GM06990 (cell line): Measurements from ENCODE around the gene COL27A1.
"Not testable (repeated sequence)": the region's sequence is repeated elsewhere in the genome, so short reads cannot be mapped to it uniquely, and the experiment has no call there.

Source experiments
- DNase-seq: peaks from one replicate; pipeline ENCODE4 v3.0.0-alpha.2; 2011; ENCODE audit not compliant: insufficient read length; ENCODE audit errors: extremely low read depth
- H3K27me3 ChIP-seq: replicated peaks from 2 replicates; pipeline ENCODE4 v1.6.0; 2011; ENCODE audit warnings: low read length; ENCODE audit not compliant: control insufficient read depth, insufficient read depth
- H3K36me3 ChIP-seq: 2 replicates; pipeline ENCODE4 v1.5.1; 2011; ENCODE audit warnings: low read length; ENCODE audit not compliant: control insufficient read depth, insufficient read depth
- H3K4me3 ChIP-seq: replicated peaks from 2 replicates; pipeline ENCODE4 v1.5.1; 2011; ENCODE audit warnings: low read depth, mild to moderate bottlenecking, control low read depth, low read length
- CTCF ChIP-seq: IDR thresholded peaks from 2 replicates; pipeline ENCODE4 v1.5.1; 2011; ENCODE audit warnings: low read length, control low read depth, mild to moderate bottlenecking, inconsistent platforms; ENCODE audit not compliant: insufficient read depth, poor library complexity, severe bottlenecking

COL27A1 gene

GRCh38 chr9:114319147-114319546 is 163.8 kb downstream of the COL27A1 start:
- TF ChIP-seq CTCF, result no peak
- no peak for DNase-seq
- Histone ChIP-seq H3K36me3 (no peaks in the 10 kb centered on the region), H3K4me3 (no peak overlapping the region), H3K27me3 (no peaks in the 10 kb centered on the region; the same call in 1 of the 2 replicates)

DNA sequence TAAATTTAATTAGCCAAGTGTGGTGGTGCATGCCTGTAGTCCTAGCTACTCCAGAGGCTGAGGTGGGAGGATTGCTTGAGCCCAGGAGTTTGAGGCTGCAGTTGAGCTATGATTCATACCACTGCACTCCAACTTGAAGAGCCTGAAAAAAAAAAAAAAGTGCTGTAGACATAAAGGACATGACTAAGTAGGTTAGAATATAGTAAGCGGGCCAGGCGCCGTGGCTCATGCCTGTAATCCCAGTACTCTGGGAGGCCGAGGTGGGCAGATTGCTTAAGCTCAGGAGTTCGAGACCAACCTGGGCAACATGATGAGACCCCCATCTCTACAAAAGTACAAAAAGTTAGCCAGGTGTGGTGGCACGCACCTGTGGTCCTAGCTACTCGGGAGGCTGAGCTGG is 165.4 kb downstream of the COL27A1 start:
- H3K36me3 ChIP-seq, H3K4me3 ChIP-seq, H3K27me3 ChIP-seq, DNase-seq: not testable (repeated sequence)

GRCh38 chr9:114321759-114322158 is 166.4 kb downstream of the COL27A1 start:
- TF ChIP-seq CTCF, result no peak
- no peak overlapping the region for H3K4me3 ChIP-seq
- DNase-seq, result no peak
- H3K27me3 ChIP-seq, result no peaks in the 10 kb centered on the region; the same call in 1 of the 2 replicates
- no peaks in the 10 kb centered on the region for H3K36me3 ChIP-seq

DNA sequence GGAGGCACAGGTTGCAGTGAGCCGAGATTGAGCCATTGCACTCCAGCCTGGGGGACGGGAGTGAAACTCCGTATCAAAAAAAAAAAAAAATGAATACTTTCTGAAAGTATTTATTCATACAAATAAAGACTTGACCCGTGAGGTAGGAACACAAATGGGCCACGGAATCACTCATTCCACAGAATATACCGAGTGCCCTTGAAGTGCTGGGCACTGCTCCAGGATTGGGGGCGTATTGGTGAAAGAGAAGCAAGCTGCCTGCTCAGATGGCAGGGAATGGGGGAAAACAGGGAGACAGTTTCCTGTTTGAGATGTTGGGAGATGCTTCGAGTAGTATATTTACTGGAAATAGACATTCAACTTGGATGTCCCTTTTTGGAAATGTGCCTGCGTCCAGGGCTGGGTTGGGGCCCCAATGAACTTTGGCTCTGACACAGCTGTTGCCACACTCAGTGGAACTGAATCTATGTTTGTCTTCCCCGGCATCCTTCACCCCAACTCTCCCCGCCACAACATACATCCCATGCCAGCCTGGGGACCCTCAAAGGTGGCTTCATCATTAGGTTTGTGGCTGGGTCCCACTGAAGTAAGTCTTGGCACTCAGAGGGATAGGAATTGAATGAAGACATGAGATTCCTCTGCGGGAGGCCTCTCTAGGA is 167.0 kb downstream of the COL27A1 start:
- not testable (repeated sequence) for DNase-seq, H3K27me3 ChIP-seq, H3K36me3 ChIP-seq, H3K4me3 ChIP-seq

DNA sequence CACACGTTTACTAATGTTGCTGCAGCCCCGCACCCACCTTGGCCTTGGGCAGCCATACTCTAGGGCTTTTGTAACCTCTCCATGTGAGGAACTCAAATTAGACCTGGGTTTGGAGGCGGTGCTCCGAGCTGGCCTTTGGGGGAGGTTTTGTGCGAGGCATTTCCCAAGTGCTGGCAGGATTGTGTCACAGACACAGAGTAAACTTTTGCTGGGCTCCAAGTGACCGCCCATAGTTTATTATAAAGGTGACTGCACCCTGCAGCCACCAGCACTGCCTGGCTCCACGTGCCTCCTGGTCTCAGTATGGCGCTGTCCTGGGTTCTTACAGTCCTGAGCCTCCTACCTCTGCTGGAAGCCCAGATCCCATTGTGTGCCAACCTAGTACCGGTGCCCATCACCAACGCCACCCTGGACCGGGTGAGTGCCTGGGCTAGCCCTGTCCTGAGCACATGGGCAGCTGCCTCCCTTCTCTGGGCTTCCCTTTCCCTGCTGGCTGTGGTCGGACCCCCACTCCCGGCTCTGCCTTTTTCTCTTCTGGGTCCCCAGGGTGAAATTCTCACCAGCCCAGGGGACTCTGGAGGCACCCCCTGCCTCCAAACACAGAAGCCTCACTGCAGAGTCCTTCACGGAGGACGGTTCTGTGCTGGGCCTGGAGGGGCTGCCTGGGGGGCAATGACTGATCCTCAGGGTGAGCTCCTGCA is 167.6 kb downstream of the COL27A1 start, which contains the start of gene ORM1:
Gene ORM1 (plus strand): TSS at position 268 of the 701 bp plus-strand sequence. CDS start 36 bp downstream, at position 304.
- not testable (repeated sequence) for H3K36me3 ChIP-seq, H3K4me3 ChIP-seq, DNase-seq, H3K27me3 ChIP-seq

GRCh38 chr9:114323849-114324248 is 168.5 kb downstream of the COL27A1 start:
- H3K27me3 ChIP-seq, H3K4me3 ChIP-seq, DNase-seq, H3K36me3 ChIP-seq: not testable (repeated sequence)

- Histone ChIP-seq H3K36me3 (no peaks in the 10 kb centered on the region), H3K27me3 (no peaks in the 10 kb centered on the region), H3K4me3 (no peak overlapping the region)
- TF ChIP-seq CTCF, result no peak
- no peak for DNase-seq
These were observed 169.2 kb downstream of the COL27A1 start for GRCh38 chr9:114324492-114324891.

DNA sequence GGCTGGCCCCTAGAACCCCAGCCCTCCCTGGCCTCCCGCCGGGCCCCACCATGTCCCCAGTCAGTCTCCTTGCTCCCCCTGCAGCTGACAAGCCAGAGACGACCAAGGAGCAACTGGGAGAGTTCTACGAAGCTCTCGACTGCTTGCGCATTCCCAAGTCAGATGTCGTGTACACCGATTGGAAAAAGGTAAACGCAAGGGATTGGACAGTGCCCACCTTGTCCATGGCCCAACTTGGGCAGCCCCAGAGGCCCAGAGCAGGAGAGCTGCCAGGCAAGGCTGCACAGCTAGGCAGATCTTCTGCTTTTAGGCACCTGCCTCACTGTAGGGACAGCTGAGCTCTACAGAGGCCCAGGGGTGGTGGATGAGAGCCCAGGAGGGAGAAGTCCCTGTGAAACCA is 169.6 kb downstream of the COL27A1 start:
- not testable (repeated sequence) for DNase-seq, H3K4me3 ChIP-seq, H3K36me3 ChIP-seq, H3K27me3 ChIP-seq

DNA sequence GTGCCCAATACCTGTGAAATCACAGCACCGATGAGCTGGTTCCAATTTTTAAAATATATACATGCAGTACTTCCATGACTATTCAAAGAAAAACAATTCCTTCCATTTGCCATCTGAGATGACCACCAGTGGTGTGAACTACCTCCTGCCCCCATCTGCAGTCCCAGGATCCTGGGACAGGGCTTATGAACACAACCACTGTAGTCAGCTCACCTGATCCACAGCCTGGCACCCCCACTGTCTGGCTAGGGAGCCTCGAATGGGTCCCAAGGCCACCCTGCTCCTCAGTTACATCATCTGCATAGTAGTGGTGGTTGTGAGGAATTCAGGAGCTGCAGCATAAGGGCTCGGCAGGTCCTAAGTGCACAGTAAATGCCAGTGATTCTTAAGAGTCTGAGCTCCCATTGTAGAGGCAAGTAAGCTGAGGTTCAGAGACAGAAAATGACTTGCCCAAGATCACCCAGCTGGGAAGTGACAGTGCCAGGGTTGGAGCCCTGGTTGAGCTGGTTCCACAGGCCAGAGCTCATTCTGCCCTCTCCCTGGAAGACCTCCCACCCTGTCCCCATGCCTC is 170.4 kb downstream of the COL27A1 start:
- H3K4me3 ChIP-seq, H3K36me3 ChIP-seq, H3K27me3 ChIP-seq, DNase-seq: not testable (repeated sequence)
